GM23338 (cell line): ENCODE data around the gene VSIG10L2. TPM values are rescaled to one million over a fixed set of nuclear protein-coding genes. Genes with fewer than 3 reads are reported as not detected.

Experiments used
- ATAC-seq: fragments of 200-7000 bp; cut with Tn5 transposase; 3 replicates; pipeline ENCODE4 v1.9.1; 2020
- DNase-seq: peaks from one replicate; pipeline ENCODE4 v3.0.0-alpha.2; 2015; ENCODE audit warnings: low spot score
- H2AFZ ChIP-seq: fragments of 200-600 bp; sonication (generic); 2 replicates; pipeline ENCODE4 v1.8.0; 2016; ENCODE audit warnings: antibody characterized with exemption, mild to moderate bottlenecking, moderate library complexity
- H3F3A ChIP-seq: fragments of 200-600 bp; sonication (generic); replicated peaks from 2 replicates; pipeline ENCODE4 v1.8.0; 2017; ENCODE audit warnings: antibody characterized with exemption, mixed run types, low read depth
- H3K27ac ChIP-seq: fragments of 200-600 bp; sonication (generic); 2 replicates; pipeline ENCODE4 v1.6.1; 2016; ENCODE audit warnings: low read depth
- H3K27me3 ChIP-seq: fragments of 200-600 bp; sonication (generic); 2 replicates; pipeline ENCODE4 v1.8.0; 2016; ENCODE audit warnings: mild to moderate bottlenecking, mixed run types, moderate library complexity; ENCODE audit not compliant: insufficient read depth
- H3K36me3 ChIP-seq: fragments of 200-600 bp; sonication (generic); 2 replicates; pipeline ENCODE4 v1.8.0; 2016; ENCODE audit warnings: mild to moderate bottlenecking; ENCODE audit not compliant: insufficient read depth
- H3K4me1 ChIP-seq: fragments of 200-600 bp; sonication (generic); 2 replicates; pipeline ENCODE4 v1.8.0; 2016; ENCODE audit warnings: mild to moderate bottlenecking, moderate library complexity; ENCODE audit not compliant: insufficient read depth
- H3K4me2 ChIP-seq: fragments of 200-600 bp; sonication (generic); 2 replicates; pipeline ENCODE4 v1.7.1; 2017; ENCODE audit warnings: mixed run types
- H3K4me3 ChIP-seq: fragments of 200-600 bp; sonication (generic); 2 replicates; pipeline ENCODE4 v1.6.1; 2016; ENCODE audit warnings: mixed run types
- H3K79me2 ChIP-seq: fragments of 200-600 bp; sonication (generic); replicated peaks from 2 replicates; pipeline ENCODE4 v1.8.0; 2017; ENCODE audit warnings: mild to moderate bottlenecking; ENCODE audit not compliant: insufficient read depth
- H3K9me2 ChIP-seq: fragments of 200-600 bp; sonication (generic); 2 replicates; pipeline ENCODE4 v1.8.0; 2017; ENCODE audit not compliant: insufficient read depth
- H4K20me1 ChIP-seq: fragments of 200-600 bp; sonication (generic); replicated peaks from 2 replicates; pipeline ENCODE4 v1.8.0; 2017; ENCODE audit warnings: mild to moderate bottlenecking; ENCODE audit not compliant: insufficient read depth
- H3K27ac Mint-ChIP-seq: 2 replicates; pipeline ENCODE4 v1.8.0; 2020; ENCODE audit warnings: inconsistent platforms, mild to moderate bottlenecking, moderate library complexity, mixed read lengths
- H3K27me3 Mint-ChIP-seq: 3 replicates; pipeline ENCODE4 v1.8.0; 2022; ENCODE audit warnings: low read depth, mild to moderate bottlenecking, moderate library complexity, mixed read lengths, inconsistent platforms; ENCODE audit not compliant: insufficient read depth, poor library complexity
- H3K36me3 Mint-ChIP-seq: 3 replicates; pipeline ENCODE4 v1.8.0; 2021; ENCODE audit warnings: low read depth, mild to moderate bottlenecking, inconsistent platforms, moderate library complexity, mixed read lengths
- H3K4me1 Mint-ChIP-seq: 3 replicates; pipeline ENCODE4 v1.8.0; 2020; ENCODE audit warnings: mild to moderate bottlenecking, inconsistent platforms, mixed read lengths
- H3K4me3 Mint-ChIP-seq: 3 replicates; pipeline ENCODE4 v1.8.0; 2021; ENCODE audit warnings: moderate library complexity, mild to moderate bottlenecking, inconsistent platforms, mixed read lengths
- H3K9me3 Mint-ChIP-seq: 3 replicates; pipeline ENCODE4 v1.8.0; 2020; ENCODE audit warnings: moderate library complexity, mild to moderate bottlenecking, inconsistent platforms, mixed read lengths
- EZH2 ChIP-seq: fragments of 200-600 bp; sonication (generic); IDR thresholded peaks from one replicate; pipeline ENCODE4 v1.8.0; 2017; ENCODE audit warnings: antibody characterized with exemption, mild to moderate bottlenecking, low read depth; ENCODE audit not compliant: unreplicated experiment
- JUNB ChIP-seq: IDR thresholded peaks from one replicate; pipeline ENCODE4 v1.6.1; 2016; ENCODE audit warnings: antibody characterized with exemption; ENCODE audit not compliant: unreplicated experiment
- POLR2AphosphoS5 ChIP-seq: IDR thresholded peaks from 2 replicates; pipeline ENCODE4 v1.6.1; 2016; ENCODE audit warnings: antibody characterized with exemption, low read depth
- STAT1 ChIP-seq: IDR thresholded peaks from one replicate; pipeline ENCODE4 v1.6.1; 2016; ENCODE audit warnings: antibody characterized with exemption; ENCODE audit not compliant: unreplicated experiment
- polyA plus RNA-seq: library from polyadenylated mRNA; unstranded; fragments of >200 nt; fragmentation: Nextera tagmentation; extraction: Ambion mirVana; gene quantifications from 2 replicates; pipeline ENCODE4 v1.2.1, GENCODE V29; 2016
- total RNA-seq: library from RNA; depleted of rRNA; stranded (reverse); fragments of >200 nt; shearing (Covaris generic); gene quantifications from 2 replicates; pipeline ENCODE4 v1.2.3, GENCODE V29; 2014
- TF ChIP-seq, protein P1 (sequence below), 2 experiments: fragments of 200-600 bp in 1 of 2; sonication (generic) in 1 of 2; conservative IDR thresholded peaks; 2 replicates each; pipeline versions ENCODE4 v1.5.1 to v1.6.1; 2016 to 2017; ENCODE audit warnings: antibody characterized with exemption in 2 of 2, low read depth in 2 of 2, mild to moderate bottlenecking in 2 of 2, moderate library complexity in 1 of 2
- TF ChIP-seq, protein P2 (sequence below): IDR thresholded peaks from 2 replicates; pipeline ENCODE4 v1.6.1; 2016; ENCODE audit warnings: antibody characterized with exemption

VSIG10L2 gene
- total and polyA plus RNA-seq, 2 experiments from 2014 or later, result 0.63 TPM; not detected in 1

GRCh38 chr11:125933030-125933813, 12.6 kb upstream of the VSIG10L2 start:
- TF ChIP-seq, protein P1, sequence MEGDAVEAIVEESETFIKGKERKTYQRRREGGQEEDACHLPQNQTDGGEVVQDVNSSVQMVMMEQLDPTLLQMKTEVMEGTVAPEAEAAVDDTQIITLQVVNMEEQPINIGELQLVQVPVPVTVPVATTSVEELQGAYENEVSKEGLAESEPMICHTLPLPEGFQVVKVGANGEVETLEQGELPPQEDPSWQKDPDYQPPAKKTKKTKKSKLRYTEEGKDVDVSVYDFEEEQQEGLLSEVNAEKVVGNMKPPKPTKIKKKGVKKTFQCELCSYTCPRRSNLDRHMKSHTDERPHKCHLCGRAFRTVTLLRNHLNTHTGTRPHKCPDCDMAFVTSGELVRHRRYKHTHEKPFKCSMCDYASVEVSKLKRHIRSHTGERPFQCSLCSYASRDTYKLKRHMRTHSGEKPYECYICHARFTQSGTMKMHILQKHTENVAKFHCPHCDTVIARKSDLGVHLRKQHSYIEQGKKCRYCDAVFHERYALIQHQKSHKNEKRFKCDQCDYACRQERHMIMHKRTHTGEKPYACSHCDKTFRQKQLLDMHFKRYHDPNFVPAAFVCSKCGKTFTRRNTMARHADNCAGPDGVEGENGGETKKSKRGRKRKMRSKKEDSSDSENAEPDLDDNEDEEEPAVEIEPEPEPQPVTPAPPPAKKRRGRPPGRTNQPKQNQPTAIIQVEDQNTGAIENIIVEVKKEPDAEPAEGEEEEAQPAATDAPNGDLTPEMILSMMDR (conservative IDR thresholded peaks at IDR 0.05; ENCODE audit: low read depth in 2 of 2), result no peak
- ATAC-seq (peak; percentile 75), DNase-seq (peak; percentile 59)
- H3F3A ChIP-seq, result no peaks in the 10 kb centered on the region
- no peaks in the 10 kb centered on the region for H3K36me3 ChIP-seq
- H3K27me3 ChIP-seq, result no peaks in the 10 kb centered on the region
- H3K4me2 ChIP-seq, result peak overlapping the region; percentile 68
- no peak overlapping the region; the same call in 1 of the 2 replicates for H2AFZ ChIP-seq
- peaks cover 33% of the 10 kb centered on the region for H3K4me1 Mint-ChIP-seq
- H4K20me1 ChIP-seq, result no peaks in the 10 kb centered on the region
- H3K9me3 Mint-ChIP-seq, result no peaks in the 10 kb centered on the region
- peak overlapping the region; percentile 20; the same call in 2 of the 3 replicates for H3K4me3 Mint-ChIP-seq
- no peaks in the 10 kb centered on the region for H3K9me2 ChIP-seq
- no peaks in the 10 kb centered on the region for H3K36me3 Mint-ChIP-seq
- H3K27ac Mint-ChIP-seq, result peak overlapping the region; percentile 70
- no peak overlapping the region for H3K27ac ChIP-seq
- no peaks in the 10 kb centered on the region for H3K79me2 ChIP-seq
- H3K27me3 Mint-ChIP-seq, result peaks cover 3% of the 10 kb centered on the region
- no peak overlapping the region for H3K4me3 ChIP-seq
- H3K4me1 ChIP-seq, result peaks cover 10% of the 10 kb centered on the region

GRCh38 chr11:125934473-125934872, 11.4 kb upstream of the VSIG10L2 start:
- Histone ChIP-seq H3K4me2 (no peak overlapping the region), H3K36me3 (no peaks in the 10 kb centered on the region), H3K27ac (no peak overlapping the region), H3K79me2 (no peaks in the 10 kb centered on the region), H3K9me2 (no peaks in the 10 kb centered on the region), H3F3A (no peaks in the 10 kb centered on the region), H3K27me3 (no peaks in the 10 kb centered on the region), H2AFZ (no peak overlapping the region; the same call in 1 of the 2 replicates), H4K20me1 (no peaks in the 10 kb centered on the region), H3K4me1 (peaks cover 10% of the 10 kb centered on the region), H3K4me3 (no peak overlapping the region)
- Mint-ChIP-seq H3K27ac (no peak overlapping the region), H3K27me3 (peaks cover 6% of the 10 kb centered on the region), H3K9me3 (no peaks in the 10 kb centered on the region), H3K4me1 (peaks cover 38% of the 10 kb centered on the region), H3K4me3 (no peak overlapping the region), H3K36me3 (no peaks in the 10 kb centered on the region)
- DNase-seq (no peak), ATAC-seq (no peak)
- TF ChIP-seq JUNB (no peak), POLR2AphosphoS5 (no peak), STAT1 (no peak), EZH2 (no peak)
- TF ChIP-seq, protein P2, sequence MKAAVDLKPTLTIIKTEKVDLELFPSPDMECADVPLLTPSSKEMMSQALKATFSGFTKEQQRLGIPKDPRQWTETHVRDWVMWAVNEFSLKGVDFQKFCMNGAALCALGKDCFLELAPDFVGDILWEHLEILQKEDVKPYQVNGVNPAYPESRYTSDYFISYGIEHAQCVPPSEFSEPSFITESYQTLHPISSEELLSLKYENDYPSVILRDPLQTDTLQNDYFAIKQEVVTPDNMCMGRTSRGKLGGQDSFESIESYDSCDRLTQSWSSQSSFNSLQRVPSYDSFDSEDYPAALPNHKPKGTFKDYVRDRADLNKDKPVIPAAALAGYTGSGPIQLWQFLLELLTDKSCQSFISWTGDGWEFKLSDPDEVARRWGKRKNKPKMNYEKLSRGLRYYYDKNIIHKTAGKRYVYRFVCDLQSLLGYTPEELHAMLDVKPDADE, result no peak
- TF ChIP-seq, protein P1 (conservative IDR thresholded peaks at IDR 0.05; ENCODE audit: low read depth in 2 of 2), result no peak
